T47D (cell line): ENCODE results near the gene CYP4B1.

Source experiments
- DNase-seq, 2 experiments: peaks; one replicate each; pipeline versions ENCODE4 v3.0.0 to v3.0.0-alpha.2; 2011 to 2012; ENCODE audit warnings: low read depth in 1 of 2, low spot score in 1 of 2
- JUND ChIP-seq: IDR thresholded peaks from 2 replicates; pipeline ENCODE4 v1.6.1; 2012; ENCODE audit warnings: low read depth
- in situ Hi-C: cut with HindIII; loops from 2 replicates; pipeline ENCODE4 v1.10.0; 2016; ENCODE audit warnings: low sequenced_read_pairs, low pct_unique_long_range_greater_than_20kb

The CYP4B1 gene

DNA sequence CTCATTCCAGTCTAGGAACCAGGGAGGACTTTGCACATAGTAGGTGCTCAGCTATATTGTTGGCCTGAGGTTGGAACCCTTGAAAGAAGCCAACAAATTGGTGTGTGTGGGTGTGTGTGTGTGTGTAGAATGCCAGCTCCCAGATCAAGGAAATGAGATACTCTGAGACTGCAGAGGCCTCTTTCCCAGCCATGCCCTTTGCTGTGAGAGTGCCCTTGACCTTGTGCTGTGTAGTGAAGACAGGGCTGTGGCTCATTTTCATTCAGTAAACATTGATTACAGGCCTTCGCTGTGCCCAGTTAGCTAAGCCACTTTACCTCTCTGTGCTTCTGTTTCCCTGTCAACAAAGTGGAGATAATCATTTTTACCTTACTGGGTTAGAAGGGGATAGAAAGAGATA, 3.2 kb downstream of the CYP4B1 start:
- TF ChIP-seq JUND = no peak
- DNase-seq = no peak
- in situ Hi-C loops = no loop called here

- no peak for DNase-seq
- in situ Hi-C loops = no loop called here
- TF ChIP-seq JUND = no peak
These were observed 4.2 kb downstream of the CYP4B1 start for GRCh38 chr1:46802901-46803574.

DNA sequence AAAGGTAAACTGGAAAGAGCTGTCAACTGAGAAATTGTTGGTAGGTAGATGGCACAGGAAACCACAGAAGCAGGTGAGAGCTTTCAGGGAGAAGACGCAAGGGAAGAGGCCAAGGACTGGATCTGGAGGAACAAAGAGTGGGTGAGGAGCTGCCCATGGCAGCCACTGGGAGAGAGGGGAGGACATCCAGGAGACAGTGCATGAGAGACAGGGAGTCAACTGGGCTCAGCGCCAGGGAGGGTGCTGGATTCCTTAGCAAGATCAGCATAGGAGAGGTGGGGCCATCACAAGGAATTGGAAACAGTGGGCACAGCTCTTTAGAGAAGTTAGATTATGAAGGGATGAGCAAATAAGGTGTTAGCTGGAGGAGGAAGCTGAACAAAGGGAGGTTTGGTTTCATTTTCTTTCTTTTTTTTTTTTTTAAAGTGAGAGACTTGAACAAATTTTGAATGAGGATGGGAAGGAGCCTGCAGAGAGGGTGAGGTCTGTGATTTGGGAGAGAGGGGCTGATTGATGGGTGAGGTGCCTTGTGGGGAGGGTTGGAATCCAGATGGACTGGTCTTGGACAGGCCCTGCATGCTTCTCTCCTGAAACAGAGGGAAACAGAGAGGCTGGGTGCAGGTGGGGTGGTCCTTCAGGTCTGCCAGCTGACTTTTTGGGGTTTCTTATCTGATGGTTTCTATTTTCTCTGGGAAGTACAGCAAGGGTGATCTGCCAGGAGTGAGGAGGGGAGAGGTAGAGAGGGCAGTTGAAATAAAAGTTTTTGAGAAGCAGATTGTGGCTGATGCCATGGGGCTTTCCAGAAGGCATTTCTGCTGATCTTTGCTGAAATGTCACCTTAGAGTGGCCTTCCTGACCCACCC, 5.4 kb downstream of the CYP4B1 start:
- in situ Hi-C loops = no loop called here
- no peak for TF ChIP-seq JUND
- peak in 1 of 2 experiments; percentile 38 for DNase-seq

GRCh38 chr1:46804926-46805325, 6.1 kb downstream of the CYP4B1 start:
- DNase-seq = no peak
- in situ Hi-C loops = no loop called here
- TF ChIP-seq JUND = no peak

DNA sequence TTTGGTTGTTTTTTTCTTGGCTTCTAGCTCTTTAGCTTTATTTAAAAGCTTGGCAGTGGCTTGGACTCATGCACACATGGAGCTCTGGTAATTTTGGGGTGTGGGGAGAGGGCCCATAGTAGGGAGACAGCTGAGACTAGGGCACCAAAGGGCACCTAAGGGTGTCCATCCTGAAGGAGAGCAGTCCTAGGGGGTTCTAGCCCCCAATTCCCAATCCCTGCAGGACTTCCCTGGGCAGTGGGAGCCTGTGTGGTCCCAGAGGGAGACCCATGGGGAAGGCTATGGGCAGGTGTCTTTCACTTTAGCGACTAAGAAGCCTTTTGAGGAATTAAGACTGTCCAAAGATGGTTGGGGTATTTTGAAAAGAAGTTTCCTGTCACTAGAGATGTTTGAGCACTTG, 6.9 kb downstream of the CYP4B1 start:
- no peak for DNase-seq
- in situ Hi-C loops = no loop called here
- TF ChIP-seq JUND = no peak

DNA sequence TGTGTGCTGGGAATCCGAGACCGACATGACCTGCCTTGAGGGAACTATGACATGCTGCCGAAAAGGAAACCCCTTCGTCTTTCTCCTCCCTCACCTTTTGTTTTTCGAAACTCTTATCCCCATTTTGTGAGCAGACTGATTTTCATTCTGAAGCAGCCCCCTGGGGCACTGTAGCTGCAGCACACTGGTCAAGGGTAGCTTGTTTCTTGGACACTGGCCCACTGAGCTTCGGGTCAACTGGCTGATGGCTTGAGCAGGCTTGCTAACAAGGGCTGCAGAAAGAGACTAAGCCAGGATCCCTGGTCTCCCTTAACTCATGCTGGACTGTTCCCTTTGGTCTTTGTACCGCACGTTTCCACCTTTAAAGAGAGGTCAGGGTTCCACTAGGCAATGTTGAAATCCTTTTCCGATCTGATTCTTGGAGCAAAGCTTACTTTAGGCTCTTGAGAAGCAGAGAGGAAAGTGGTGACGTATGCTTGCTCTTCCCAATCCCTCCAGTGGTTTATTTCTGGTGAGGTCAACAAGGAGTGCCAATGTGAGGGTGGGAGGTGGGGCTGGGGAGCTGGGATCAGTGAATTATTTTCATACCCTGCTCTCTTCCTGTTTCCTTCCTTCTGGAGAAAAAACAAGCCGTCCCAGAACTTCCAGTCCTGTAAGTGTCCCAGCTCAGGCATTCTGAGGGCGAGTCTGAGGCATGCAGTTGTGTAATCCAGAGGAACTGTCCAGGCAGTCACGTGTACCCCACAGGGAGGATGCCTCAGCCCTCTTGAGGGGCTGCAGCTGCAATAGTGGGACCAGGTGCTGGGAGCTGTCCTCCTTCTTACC, 7.6 kb downstream of the CYP4B1 start:
- peak; percentile 26 to 85 for DNase-seq
- in situ Hi-C loops = no loop called here
- no peak for TF ChIP-seq JUND

GRCh38 chr1:46807046-46807972, 8.5 kb downstream of the CYP4B1 start:
- in situ Hi-C loops = no loop called here
- no peak for TF ChIP-seq JUND
- peak in 1 of 2 experiments; percentile 72 for DNase-seq

- in situ Hi-C loops = no loop called here
- DNase-seq = peak in 1 of 2 experiments; percentile 42
These were observed 10.2 kb downstream of the CYP4B1 start for GRCh38 chr1:46809071-46809470.

DNA sequence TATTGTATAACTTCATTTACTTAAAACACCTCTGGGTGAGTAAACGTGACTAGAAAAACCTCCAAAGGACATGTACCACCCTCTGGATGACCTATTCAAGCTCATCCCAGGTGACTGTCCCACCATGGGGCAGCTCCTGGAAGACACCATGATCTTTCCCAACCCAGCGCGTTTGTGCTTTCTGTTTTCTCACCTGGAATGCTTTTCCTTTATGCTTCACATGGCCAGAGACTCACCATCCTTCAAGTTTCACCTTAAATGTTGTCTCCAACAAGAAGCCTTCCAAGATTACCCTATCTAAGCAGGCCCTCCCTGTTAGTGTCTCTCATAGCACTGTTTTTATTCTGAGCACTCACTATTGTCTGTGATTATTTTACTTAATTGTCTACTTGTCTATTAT, 11.1 kb downstream of the CYP4B1 start:
- no peak for TF ChIP-seq JUND
- DNase-seq = no peak
- in situ Hi-C loops = no loop called here

More at GRCh38 chr1:46809071-46809470, 10.2 kb downstream of the CYP4B1 start:
- no peak for TF ChIP-seq JUND

- in situ Hi-C loops = no loop called here
- no peak for TF ChIP-seq JUND
- no peak for DNase-seq
These were observed 11.8 kb downstream of the CYP4B1 start for GRCh38 chr1:46810596-46810995.

- in situ Hi-C loops = no loop called here
- DNase-seq = no peak
- TF ChIP-seq JUND = no peak
These were observed 12.2 kb downstream of the CYP4B1 start for GRCh38 chr1:46811053-46811452.
